Activated CD8-positive, alpha-beta memory T cell treated with anti-CD3 and anti-CD28 coated beads, Interleukin-2, amount 50 U/mL, for 24 hours (primary cell): ENCODE data around the gene ADCY5.

Experiments used
- DNase-seq: peaks from one replicate; pipeline ENCODE4 v3.0.0-alpha.2; 2020; ENCODE audit errors: extremely low read depth

ADCY5 gene

DNA sequence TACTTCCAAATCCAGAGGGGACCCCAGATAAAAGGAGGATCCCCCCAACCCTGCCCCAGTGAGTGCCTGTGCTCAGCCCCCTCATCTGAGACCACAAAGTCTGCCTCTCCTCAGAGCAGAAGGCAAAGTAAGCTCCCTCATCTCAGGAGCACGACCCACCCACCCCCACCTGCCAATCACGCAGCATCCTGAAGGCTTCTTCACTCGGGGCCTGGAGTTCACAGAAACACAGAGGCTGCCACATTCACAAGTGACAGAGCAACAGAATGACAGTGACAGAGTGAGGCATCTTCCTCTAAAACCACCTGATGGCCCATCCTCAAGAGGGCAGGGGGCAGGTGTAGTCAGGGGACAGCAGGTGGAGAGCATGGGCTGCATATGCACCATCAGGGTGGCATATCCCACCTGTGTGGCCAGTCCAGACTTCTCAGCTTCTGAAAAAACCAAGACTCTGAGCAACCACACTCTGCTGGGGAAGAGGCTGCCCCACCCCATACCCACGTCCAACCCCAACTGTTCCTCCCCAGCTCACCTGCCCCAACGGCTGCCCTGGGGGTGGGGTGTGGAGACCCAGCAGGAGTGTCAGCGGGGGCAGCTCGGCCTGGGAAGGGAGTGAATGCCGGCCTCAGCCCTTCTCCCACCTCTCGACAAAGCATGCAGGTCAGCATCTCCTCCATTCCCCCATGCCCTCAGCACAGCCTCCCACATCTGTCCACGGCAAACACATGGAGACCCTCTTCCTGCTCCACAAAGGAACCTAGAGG is 19.3 kb downstream of the ADCY5 start:
- no peak for DNase-seq

DNA sequence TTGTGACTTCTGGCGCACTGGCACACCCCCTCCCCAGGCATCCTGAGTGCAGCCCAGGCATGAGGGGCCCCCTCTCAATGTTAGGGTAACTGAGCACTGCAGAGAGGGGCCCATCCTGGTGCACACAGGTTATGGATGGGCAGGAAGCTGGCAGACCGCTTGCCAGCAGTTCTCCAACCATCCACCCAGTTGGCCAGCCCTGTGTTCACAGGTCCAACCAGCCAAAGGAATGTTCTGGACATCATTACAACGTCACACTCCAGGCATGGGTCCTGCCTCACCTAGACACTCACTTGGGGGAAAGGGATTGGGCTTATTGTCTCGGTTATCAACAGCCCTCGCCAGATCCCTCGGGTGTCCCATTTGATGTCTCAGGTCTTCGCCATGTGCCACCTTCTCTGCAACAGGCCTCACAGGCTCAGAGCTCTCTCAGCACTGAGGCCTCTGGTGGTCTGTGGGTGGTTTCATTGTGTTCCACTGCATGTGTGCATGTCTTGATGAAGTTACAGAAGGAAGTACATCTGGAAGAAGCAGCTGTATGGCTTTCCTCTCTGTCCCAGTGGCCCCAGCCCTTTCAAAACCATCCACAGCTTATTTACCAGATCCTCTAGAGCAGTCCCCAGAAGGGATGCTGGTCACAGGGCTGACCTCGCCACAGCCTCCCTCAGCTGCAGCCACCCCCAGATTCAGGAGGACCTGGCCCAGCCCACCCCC is 23.7 kb downstream of the ADCY5 start:
- no peak for DNase-seq

DNA sequence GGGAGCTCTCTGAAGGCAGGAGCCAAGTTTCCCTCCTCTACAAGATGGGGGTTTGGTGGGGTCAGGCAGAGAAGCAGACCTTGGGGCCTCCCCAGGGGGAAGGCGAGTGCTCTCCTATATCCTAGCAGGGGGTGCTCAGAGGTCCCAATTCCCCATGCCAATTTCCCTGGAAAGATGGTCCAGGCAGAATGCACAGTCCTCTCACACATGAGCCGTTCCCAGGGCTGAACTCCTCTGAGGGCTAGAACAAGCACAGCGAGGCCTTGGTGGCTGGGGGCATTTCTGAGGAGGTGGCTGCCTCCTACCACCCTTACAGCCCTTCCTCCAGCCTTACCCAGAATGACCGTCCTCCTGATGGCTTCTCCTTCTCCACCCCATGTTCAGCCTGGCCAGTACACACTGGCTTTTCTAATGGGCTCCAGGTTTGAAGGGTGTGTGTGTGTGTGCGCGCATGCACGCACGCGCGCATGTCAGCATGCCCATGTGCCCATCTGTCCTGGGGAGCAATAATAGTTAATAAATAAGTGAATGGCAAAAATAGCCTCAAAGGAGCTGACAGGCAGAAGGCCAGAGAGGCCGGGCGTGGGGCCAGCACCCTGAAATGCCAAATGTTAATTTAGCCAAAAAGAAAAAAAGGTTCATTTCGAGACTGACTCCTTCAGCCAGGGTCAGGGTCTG is 24.4 kb downstream of the ADCY5 start:
- DNase-seq = no peak

DNA sequence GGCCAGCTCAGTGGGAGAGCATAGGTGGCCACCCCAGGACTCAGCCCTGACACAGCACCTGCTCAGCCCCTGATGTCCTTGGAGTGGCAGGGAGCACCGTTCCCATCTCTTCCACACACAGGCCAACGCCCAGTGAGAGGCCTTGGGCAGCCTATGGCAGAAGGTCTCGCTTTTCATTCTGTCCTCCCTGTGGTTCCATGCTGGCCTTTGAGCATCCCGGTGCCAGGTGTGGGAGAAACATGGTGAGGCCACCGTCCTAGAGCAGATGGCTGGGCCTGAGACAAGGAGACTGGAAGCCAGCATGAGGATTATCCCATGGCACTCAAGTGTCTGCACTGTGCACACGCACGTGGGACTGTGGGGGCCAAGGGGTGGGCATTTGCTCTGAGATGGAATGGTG is 25.1 kb downstream of the ADCY5 start:
- no peak for DNase-seq

DNA sequence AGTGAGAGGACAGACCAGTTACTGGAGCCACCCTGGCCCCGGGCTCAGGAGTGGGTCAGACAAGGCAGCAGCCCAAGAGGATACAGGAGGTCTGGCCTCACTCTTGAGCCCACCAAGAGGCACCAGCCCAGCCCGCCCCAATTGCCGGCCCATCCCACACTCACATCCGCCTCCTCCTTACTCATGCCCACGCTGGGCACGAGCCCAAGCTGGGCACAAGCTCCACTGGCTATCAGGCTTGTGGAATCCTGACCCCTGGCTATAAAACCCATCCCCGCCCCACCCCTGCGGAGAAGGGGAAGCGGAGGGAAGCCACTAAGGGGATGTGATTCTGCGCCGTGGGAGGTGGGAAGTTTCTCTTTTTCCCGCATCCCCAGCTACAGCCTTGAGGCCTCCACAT is 25.9 kb downstream of the ADCY5 start:
- no peak for DNase-seq

DNA sequence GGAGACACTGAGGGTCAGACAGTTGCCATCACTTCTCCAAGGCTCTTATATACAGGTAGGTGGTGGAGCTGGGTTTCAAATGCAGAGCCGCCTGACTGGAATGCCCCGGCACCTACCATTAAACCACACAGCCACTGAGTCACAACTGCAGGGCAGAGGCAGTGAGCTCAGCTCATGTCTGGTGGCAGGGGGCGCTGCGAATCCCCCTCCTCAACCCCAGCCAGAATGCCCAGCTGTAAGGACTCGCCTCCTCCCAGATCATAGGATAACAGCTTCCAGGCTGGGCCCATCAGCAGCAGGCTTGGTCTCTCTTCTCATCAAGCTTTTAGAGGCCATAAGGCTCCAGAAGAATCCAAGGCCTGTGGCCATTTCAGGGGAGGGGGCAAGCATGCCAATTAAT is 26.4 kb downstream of the ADCY5 start:
- DNase-seq = no peak

DNA sequence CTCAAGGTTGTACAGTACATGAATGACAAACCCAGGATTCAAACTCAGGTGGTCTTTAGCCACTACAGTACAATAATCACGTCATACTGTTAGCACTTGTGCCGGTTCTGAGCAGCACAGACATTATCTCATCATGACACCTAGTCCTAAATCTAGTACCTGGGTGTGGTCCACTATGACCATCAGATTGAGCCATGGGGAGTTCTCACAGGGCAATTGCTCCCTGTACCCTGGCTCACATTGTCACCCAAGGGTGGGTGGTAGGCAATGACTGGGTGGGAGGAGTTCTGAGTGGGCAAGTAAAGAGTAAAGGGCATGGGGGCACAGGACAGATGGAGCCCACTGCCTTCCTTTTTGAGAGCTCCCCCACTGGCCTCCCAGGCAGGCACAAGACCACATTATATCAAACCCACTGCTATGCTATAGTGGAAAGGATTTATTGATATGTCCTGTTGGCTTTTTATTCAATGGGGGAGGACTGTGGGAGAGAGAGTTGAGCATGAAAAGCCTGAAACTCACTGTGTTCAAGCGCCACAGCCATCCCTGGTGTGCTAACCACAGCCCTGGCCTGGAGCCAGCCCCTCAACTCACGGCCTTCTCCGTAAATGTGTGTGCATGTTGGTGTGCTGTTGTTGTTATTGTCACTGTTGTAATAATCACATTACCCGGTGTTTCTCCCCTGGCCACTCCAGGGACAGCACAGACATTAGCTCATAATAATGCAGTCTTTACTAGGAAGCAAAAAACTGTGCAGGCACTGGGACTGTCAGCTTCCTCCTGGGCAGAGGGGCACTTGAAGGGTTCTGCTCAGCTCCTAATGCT is 27.3 kb downstream of the ADCY5 start:
- no peak for DNase-seq

DNA sequence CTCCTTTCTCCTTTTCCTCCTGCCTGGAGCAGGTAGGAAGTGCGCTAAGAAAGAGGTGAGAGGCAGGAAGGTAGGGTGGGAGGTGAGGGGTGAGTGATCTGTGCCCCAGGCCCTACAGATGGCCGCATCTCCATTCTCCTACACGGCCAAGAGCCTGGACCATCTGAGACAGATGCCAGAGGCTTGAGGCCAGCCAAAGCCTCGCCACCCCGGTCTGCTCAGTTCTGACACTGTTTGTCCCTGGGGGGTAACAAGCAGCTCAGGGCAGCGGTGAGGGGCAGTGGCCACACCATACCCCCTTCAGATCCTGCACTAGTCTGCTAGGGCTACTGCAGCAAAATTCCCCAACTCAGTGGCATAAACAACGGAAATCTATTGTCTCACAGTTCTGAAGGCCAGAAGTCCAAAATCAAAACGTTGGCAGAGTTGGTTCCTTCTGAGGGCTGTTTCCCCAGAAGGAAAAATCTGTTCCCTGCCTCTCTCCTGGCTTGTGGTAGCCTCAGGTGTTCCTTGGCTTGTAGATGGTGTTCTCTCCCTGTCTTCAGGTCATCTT is 28.4 kb downstream of the ADCY5 start:
- DNase-seq = no peak

DNA sequence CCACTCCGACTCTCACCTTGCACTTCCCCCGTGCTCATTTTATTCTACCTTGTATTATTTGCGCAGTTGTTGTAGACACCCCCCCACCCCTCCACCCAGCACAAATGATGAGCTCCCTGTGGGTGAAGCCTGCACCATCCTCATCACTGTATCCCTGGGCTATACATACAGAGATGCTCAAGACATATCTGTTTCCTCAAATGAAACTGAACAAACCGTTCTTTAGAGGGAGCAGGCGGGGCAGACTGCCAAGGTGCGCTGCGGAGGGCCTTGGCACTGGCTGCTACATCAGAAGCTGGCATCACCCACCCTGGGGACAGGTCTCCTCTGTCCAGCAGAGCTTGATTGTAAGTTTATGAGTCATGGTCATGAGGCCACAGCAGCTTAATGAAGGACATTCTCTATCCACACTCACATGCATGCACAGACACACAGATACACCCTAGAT is 29.0 kb downstream of the ADCY5 start:
- DNase-seq = no peak

DNA sequence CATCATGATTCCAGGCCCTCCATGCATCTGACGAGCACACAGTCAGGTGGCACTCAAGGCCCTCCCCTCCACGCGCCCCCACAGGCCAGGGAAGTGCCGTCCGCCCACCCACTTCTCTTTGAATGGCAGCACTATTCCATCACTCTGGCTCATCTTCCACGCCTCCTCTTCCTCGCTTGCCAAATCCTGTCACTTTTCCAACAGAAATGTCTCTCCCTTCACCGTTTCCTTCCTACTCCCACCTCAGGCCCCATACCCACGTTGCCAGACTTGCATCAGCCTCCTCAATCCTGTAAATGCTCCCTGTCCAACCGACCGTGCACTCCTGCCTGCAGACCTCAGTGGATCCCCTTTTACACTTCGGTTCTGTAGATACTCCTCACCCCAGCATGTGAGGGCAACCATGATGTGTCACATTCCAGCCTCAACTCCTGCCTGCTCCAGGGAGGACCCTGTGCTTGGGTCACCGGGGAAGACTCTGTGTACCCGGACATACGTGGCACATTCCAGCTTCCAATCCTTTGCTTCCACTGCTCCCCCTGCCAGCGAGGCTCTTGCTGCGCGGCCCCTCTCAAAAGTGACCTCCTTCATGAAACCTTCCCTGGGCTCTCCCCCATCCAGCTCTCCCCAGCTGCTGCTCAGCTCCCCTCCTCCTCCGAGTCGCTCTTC is 29.6 kb downstream of the ADCY5 start:
- DNase-seq = no peak

DNA sequence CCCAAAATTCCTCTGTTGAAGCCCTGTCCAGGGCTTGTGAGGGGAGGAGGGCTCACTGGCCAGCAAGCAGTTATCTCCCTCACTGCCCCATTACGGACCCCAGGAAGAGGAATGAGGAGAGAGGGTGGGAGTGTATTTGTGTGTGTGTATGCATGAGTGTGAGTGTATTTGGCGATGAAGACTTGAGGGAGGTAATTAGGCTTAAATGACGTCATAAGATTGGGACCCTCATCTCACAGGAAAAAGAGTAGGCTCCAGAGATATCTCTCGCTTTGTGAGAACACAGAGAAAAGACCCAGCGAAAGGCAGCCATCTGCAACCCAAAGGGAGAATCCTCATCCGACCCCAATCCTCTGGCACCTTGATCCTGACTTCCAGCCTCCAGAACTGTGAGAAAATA is 32.2 kb downstream of the ADCY5 start:
- DNase-seq = no peak

DNA sequence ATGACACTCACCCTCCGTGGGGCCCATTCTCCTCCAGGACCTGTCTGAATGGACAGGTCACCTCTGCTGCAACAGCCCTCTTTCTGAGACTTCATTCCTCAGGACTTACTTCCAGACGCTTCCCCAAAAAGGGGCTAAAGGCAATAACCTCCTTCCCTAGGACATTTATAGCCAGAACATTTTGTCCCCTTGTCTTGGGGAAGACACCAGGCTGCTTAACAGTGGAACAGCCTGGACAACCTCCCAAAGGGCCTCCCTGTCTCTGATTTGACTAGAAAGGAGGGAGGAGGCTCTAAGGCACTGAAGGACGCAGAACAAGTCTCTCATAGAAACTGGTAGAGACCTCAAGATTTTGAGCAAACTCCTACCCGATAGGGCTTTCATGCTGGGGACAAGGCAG is 32.7 kb downstream of the ADCY5 start:
- DNase-seq = no peak

DNA sequence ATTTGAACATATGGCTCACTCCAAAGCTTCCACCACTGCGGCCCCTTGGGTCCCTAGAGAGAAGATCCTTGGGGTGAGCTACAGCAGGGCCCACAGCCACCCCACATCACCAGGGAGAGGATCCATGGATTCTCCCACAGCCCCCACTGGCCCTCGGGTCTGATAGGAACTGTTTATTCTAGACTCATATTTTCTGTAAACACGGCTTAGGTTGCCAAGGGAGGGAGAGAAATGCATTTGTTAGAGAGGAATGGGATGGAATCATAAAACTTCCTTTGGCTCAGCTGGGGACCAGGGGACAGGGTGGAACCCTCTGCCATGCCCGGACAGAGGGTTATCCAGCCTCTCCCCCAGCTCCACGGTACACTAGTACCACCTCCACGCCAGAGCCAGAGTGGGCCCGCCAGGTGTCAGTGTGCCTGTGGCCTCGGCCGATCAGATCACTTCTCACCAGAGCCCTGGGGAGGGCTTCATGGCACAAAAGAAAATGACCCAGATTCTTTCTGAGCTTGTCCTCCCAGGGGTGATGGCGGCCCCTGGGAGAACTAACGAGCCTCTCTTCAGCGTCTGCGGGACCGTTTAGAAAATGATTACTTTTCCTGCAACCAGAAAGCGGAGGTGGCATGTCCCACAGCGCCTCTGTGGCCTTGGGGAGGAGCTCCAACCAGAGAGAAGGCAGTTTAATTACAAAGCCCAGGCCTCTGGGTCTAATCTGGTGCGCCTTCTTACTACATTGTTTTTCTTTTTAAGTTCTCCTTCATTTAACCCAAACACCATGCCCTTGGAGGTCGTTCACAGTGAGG is 33.7 kb downstream of the ADCY5 start:
- DNase-seq = no peak

DNA sequence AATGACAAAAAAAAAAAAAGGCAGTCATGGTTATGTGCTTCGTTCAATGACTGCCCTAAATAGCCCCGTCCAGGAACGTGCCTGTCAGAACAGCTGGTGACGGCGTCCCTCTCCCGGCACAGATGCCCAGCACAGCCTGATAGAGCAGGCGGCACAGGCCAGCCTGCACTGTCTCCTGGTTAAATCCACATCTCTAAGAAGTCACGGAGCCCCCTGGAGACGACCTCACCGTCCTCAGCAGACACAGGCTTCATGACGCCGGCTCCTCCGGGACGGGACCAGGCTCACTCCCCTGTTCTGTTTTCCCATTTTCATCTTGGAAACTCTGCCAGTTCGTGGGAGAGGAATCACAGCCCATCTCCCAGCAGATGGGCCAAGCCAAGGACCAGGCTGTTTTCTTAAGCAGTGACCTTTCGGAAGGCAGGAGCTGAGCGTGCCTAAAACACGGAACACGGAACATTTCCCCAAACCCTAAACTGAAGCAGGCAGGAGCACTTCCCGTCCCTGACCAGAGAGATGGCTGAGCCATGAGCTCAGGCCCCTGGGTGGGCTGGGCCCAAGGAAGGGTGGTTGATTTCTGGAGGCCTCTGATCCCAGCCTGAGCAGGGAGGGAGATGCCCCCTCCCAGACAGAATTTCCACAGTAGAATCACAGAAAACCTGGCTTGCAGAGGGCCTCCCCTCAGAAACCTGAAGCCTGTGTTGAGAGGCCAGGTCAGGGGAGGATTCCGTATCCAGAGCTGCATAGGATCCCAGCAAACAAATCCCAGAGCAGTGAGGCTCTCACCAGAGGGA is 35.9 kb downstream of the ADCY5 start:
- DNase-seq = no peak

DNA sequence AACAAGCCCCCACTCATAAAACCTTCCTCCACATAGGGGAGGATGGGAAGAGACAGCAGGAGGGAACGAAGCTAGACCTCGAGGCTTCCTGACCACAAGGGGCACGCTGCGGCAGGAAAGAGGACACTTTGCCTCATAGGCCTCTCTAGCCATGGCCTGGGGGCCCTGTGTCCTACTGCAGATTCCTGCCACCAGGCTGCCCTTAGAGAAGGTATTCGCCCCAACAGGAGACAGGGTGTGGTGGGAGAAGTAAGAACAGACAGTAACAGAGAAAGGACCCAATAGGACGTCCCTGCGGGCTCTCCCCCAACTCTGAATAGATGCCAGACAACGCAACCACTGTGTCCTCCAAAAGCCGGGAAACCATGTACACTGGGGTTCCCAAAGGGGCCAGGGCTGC is 36.8 kb downstream of the ADCY5 start:
- no peak for DNase-seq

DNA sequence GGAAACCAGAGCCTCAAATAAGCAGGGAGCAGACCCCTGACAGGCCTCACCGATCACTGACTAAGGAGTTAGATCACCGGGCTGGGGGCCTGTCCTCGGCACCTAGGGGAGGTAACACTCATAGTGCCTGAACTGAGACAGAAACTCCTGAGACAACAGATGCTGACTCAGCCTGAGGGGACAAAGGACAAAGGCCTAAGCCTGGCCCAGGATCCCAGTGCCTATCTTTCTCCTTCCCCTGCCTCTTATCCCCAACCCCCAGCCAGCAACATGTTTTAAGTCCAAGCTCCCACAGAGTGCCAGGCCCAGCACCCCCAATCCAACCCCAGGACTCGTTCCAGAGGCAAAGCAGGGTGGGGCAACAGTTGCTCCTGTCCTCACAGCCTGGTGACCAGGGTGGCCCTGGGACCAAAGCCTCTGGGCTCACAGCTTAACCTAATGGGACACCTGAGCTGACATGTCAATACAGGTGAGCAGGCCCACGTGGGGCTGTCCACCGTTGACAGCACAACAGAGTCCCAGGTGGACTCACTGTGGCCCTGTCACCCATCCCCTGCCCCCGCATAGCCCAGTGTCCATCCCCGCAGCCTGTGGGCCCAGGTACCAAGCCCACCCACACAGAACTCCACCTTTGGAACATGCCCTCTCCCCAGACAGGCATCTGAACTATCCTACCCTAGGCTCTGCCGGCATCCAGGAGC is 37.4 kb downstream of the ADCY5 start:
- DNase-seq = no peak

DNA sequence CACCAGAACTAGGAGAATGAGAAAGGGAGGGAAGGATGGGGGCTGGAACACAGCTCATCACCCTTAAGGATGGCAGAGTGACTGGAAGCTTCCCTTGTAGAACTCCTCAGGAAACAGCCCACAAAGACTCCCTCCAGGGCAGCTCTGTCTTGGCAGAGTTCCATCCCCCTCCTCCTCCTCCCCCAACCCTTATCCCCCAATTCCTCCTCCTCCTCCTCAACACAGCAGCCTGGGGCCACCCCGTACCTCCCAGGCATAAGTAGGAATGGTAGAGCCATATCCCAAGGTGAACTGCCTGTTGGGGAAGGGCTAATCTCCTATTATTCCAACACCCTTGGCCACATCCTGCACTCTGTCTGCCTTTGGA is 38.8 kb downstream of the ADCY5 start:
- no peak for DNase-seq

DNA sequence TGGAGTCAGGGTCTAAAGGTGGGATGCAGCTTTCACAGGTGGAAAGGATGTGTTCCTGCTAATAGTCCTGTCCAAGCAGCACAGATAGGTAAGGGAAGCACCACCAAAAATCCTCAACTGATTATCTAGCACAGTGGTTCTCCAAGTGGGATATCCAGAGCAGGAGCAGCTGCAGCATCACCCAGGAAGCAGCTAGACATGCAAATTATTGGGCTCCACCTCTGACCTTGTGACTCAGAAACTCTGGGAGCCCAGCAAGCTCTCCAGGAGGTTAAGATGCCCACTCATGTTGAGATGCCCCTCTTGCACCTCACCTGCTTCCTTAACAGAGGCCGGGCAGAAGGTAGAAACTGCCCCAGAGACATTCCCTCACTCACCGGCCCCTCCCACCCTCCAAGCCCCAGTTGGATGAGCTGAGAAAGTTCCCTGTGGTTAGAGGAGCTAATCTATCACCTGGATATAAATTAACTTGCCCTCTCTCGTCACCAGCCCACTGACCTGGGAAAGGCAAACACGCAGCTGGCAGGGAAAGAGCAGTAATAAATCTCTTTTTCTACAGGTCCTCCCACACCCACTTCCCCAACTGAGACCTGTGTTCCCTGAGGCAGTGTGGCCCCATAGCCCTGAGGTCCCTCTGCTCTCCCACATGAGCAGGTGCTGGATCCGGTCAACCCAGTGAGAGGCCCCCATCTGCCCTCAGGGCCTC is 39.3 kb downstream of the ADCY5 start:
- DNase-seq = no peak
